HG02763 (cell line): ENCODE data around the gene AKIRIN2.
A peak's percentile ranks its signal among the peaks of the same experiment; 100 is the strongest.
"Not testable (repeated sequence)": the region's sequence is repeated elsewhere in the genome, so short reads cannot be mapped to it uniquely, and the experiment has no call there.

ENCODE experiments used
- ATAC-seq: cut with Tn5 transposase; IDR thresholded peaks from one replicate; pipeline ENCODE4 v1.9.1; 2021; ENCODE audit warnings: mild to moderate bottlenecking, moderate library complexity; ENCODE audit not compliant: unreplicated experiment

Gene AKIRIN2

GRCh38 chr6:87718662-87719433 is 16.8 kb upstream of the AKIRIN2 start:
- ATAC-seq, result no peak

- ATAC-seq, result no peak
These were observed 15.0 kb upstream of the AKIRIN2 start for GRCh38 chr6:87716928-87717614.

- ATAC-seq, result no peak
These were observed 12.2 kb upstream of the AKIRIN2 start for GRCh38 chr6:87714093-87714842.

GRCh38 chr6:87712713-87713112 is 10.7 kb upstream of the AKIRIN2 start:
- not testable (repeated sequence) for ATAC-seq

GRCh38 chr6:87710090-87710489 is 8.1 kb upstream of the AKIRIN2 start:
- ATAC-seq, result no peak

GRCh38 chr6:87708581-87709427 is 6.8 kb upstream of the AKIRIN2 start:
- not testable (repeated sequence) for ATAC-seq

- ATAC-seq, result no peak
These were observed 4.3 kb upstream of the AKIRIN2 start for GRCh38 chr6:87706187-87706966.

GRCh38 chr6:87705070-87705691 is 3.1 kb upstream of the AKIRIN2 start:
- peak; percentile 48 for ATAC-seq

GRCh38 chr6:87703039-87703438 is 1.0 kb upstream of the AKIRIN2 start:
- not testable (repeated sequence) for ATAC-seq

- peak; percentile 10 for ATAC-seq
These were observed 534 bp upstream of the AKIRIN2 start for GRCh38 chr6:87702589-87702945.

- peak; percentile 0 for ATAC-seq
These were observed 723 bp downstream of the AKIRIN2 start for GRCh38 chr6:87701344-87701675.

- no peak for ATAC-seq
These were observed 1.4 kb downstream of the AKIRIN2 start for GRCh38 chr6:87700397-87701343.

- ATAC-seq, result no peak
These were observed 2.5 kb downstream of the AKIRIN2 start for GRCh38 chr6:87699576-87699975.

- no peak for ATAC-seq
These were observed 3.5 kb downstream of the AKIRIN2 start for GRCh38 chr6:87698547-87699006.

- ATAC-seq, result no peak
These were observed 4.2 kb downstream of the AKIRIN2 start for GRCh38 chr6:87697581-87698546.

- not testable (repeated sequence) for ATAC-seq
These were observed 5.2 kb downstream of the AKIRIN2 start for GRCh38 chr6:87696817-87697216.

- no peak for ATAC-seq
These were observed 9.9 kb downstream of the AKIRIN2 start for GRCh38 chr6:87692086-87692485.
